ENCODE measurements around the gene EGFLAM.

Gene EGFLAM

DNA sequence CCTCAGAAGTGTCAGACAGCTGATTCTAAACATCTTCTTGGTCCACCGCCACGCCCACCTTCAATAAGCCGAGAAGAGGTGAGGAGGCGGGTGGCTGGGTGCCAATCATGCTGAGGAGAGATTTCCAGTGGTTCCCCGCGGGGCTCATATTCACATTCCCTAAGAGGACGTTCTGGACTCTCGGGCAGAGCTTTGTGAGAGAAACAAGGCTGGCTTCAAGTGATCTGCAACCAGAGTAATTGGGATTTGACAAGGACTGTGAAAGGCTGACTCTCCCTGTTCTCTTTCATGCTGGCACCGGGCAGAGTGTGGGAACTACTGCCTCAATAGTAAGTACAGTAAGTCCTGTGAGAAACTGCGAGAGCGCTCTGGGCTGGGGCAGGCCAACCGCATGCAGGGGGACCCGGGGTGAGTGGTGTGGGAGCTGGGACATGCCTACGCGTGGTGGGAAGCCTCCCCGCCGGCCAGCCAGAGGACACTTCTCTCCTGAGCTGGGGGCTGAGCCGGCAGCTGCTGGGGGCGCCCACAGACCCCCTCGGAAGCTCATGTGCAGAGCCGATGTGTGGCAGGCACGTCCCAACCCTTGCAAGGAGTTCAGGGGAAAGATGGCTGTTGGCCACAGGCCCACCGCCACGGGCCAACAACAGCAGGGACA is 187.1 kb downstream of the EGFLAM start:
- no peak overlapping the region for H3K4me3 ChIP-seq (ENCODE audit: low read length)
- no peaks in the 10 kb centered on the region for H3K36me3 ChIP-seq (ENCODE audit: insufficient read depth, low read depth, low read length)
- H3K4me1 ChIP-seq (ENCODE audit: insufficient read depth, low read length): no peaks in the 10 kb centered on the region
- H3K27me3 ChIP-seq (ENCODE audit: insufficient read depth, low read length): no peaks in the 10 kb centered on the region
- no peaks in the 10 kb centered on the region for H3K9me3 ChIP-seq (ENCODE audit: insufficient read depth, low read depth, low read length)
- no peak overlapping the region for H3K27ac ChIP-seq (ENCODE audit: low read length)
- H3K9ac ChIP-seq (ENCODE audit: low read depth, low read length): no peak overlapping the region

DNA sequence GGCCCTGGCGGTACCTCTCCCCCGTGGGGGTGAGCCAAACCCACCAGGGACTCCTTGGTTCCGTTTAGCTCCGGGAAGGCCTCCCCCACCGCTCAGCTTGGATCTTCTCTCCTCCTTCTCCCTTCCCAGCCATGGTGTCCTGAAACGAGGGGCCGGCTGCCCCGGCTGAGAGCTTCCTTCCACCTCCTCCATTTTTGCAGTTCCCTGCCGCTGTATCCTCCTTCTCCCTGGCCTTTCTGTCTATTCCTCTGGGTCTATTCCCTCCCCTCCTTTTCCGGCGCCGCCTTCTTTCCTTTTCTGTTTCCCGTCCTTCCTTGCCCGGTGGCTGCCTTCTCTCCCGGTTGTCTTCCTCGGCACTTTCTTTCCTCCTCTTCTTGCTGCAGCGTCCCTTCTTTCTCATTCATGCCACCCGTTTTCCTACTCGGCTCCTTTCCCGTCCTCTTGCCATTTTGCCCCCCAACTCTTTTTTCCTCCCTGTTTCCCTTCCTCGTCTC is 187.7 kb downstream of the EGFLAM start:
- no peaks in the 10 kb centered on the region for H3K36me3 ChIP-seq (ENCODE audit: insufficient read depth, low read depth, low read length)
- H3K4me1 ChIP-seq (ENCODE audit: insufficient read depth, low read length): no peaks in the 10 kb centered on the region
- H3K27me3 ChIP-seq (ENCODE audit: insufficient read depth, low read length): no peaks in the 10 kb centered on the region
- no peak overlapping the region for H3K9ac ChIP-seq (ENCODE audit: low read depth, low read length)
- H3K9me3 ChIP-seq (ENCODE audit: insufficient read depth, low read depth, low read length): no peaks in the 10 kb centered on the region
- H3K27ac ChIP-seq (ENCODE audit: low read length): no peak overlapping the region
- no peak overlapping the region for H3K4me3 ChIP-seq (ENCODE audit: low read length)

GRCh38 chr5:38447056-38447455 is 188.7 kb downstream of the EGFLAM start:
- no peaks in the 10 kb centered on the region for H3K4me1 ChIP-seq (ENCODE audit: insufficient read depth, low read length)
- no peak overlapping the region for H3K4me3 ChIP-seq (ENCODE audit: low read length)
- H3K27me3 ChIP-seq (ENCODE audit: insufficient read depth, low read length): no peaks in the 10 kb centered on the region
- no peak overlapping the region for H3K9ac ChIP-seq (ENCODE audit: low read depth, low read length)
- H3K36me3 ChIP-seq (ENCODE audit: insufficient read depth, low read depth, low read length): no peaks in the 10 kb centered on the region
- H3K27ac ChIP-seq (ENCODE audit: low read length): no peak overlapping the region
- H3K9me3 ChIP-seq (ENCODE audit: insufficient read depth, low read depth, low read length): no peaks in the 10 kb centered on the region

- Histone ChIP-seq H3K9me3 (ENCODE audit: insufficient read depth, low read depth, low read length) (no peaks in the 10 kb centered on the region), H3K4me3 (ENCODE audit: low read length) (no peak overlapping the region), H3K27ac (ENCODE audit: low read length) (no peak overlapping the region), H3K36me3 (ENCODE audit: insufficient read depth, low read depth, low read length) (no peaks in the 10 kb centered on the region), H3K9ac (ENCODE audit: low read depth, low read length) (no peak overlapping the region), H3K4me1 (ENCODE audit: insufficient read depth, low read length) (no peaks in the 10 kb centered on the region), H3K27me3 (ENCODE audit: insufficient read depth, low read length) (no peaks in the 10 kb centered on the region)
Observed at GRCh38 chr5:38447786-38448185, 189.4 kb downstream of the EGFLAM start.

DNA sequence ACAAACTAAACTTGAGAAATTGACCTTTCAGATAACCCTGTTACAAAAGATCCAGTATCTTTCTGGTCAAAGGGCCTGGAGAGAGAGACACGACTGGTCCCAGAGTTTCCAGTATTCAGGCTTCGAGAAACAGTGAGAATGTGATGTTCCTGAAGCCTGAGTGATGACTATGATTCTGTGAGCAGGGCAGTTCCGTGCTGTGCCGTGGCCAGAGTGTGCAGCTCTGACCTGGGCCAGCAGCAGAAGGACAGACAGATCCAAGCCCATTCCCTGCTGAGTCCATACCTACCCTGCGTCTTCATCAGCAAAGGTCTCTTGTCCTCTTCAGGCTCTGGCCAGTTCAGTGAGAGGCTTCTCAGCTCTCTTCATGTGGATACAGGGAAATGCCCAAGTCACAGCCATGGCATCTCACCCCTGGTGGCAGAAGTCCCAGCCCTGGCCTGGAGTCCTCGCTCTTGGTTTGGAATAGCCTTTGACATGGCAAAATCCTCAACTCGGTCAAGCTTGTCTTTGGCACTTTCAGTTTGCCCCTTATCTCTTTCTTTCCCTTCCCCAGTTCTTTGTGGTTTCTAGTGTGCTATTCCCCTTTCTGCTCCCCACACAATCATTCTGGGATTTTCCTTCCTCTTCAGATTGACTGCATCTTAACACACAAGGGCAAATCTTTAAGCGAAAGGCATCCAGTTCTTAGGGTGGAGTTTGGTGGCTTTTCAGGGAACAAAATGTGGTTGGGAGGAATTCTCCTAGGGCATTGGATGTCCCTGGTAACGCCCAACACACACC is 190.4 kb downstream of the EGFLAM start:
- Histone ChIP-seq H3K9ac (ENCODE audit: low read depth, low read length) (no peak overlapping the region), H3K9me3 (ENCODE audit: insufficient read depth, low read depth, low read length) (no peaks in the 10 kb centered on the region), H3K36me3 (ENCODE audit: insufficient read depth, low read depth, low read length) (no peaks in the 10 kb centered on the region), H3K4me3 (ENCODE audit: low read length) (no peak overlapping the region), H3K4me1 (ENCODE audit: insufficient read depth, low read length) (no peaks in the 10 kb centered on the region), H3K27me3 (ENCODE audit: insufficient read depth, low read length) (no peaks in the 10 kb centered on the region), H3K27ac (ENCODE audit: low read length) (no peak overlapping the region)

DNA sequence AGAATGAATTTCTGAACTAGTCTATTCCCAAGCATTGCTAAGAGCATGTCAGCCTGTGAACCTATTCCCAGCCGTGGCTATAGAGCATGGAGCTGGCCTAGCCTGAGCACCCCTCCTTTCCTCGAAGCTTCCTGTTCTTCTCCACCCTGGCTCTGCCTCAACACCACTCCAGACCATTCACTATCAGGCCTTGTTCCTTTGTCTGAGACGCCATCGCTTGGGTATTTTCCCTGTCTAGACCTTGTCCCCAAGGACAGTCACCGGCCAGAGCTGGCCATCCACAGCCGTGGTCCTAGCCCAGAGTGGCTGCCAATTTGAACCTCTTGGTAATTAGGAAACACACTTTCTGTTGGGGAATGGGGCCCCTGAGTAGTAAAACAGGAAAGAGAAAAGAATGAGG is 192.3 kb downstream of the EGFLAM start:
- Histone ChIP-seq H3K36me3 (ENCODE audit: insufficient read depth, low read depth, low read length) (no peaks in the 10 kb centered on the region), H3K9ac (ENCODE audit: low read depth, low read length) (no peak overlapping the region), H3K9me3 (ENCODE audit: insufficient read depth, low read depth, low read length) (no peaks in the 10 kb centered on the region), H3K27me3 (ENCODE audit: insufficient read depth, low read length) (no peaks in the 10 kb centered on the region), H3K4me3 (ENCODE audit: low read length) (no peak overlapping the region), H3K4me1 (ENCODE audit: insufficient read depth, low read length) (no peaks in the 10 kb centered on the region), H3K27ac (ENCODE audit: low read length) (no peak overlapping the region)

- Histone ChIP-seq H3K4me1 (ENCODE audit: insufficient read depth, low read length) (no peaks in the 10 kb centered on the region), H3K9ac (ENCODE audit: low read depth, low read length) (no peak overlapping the region), H3K9me3 (ENCODE audit: insufficient read depth, low read depth, low read length) (no peaks in the 10 kb centered on the region), H3K27ac (ENCODE audit: low read length) (no peak overlapping the region), H3K27me3 (ENCODE audit: insufficient read depth, low read length) (no peaks in the 10 kb centered on the region), H3K4me3 (ENCODE audit: low read length) (no peak overlapping the region), H3K36me3 (ENCODE audit: insufficient read depth, low read depth, low read length) (no peaks in the 10 kb centered on the region)
Observed at GRCh38 chr5:38451074-38451725, 192.8 kb downstream of the EGFLAM start.

DNA sequence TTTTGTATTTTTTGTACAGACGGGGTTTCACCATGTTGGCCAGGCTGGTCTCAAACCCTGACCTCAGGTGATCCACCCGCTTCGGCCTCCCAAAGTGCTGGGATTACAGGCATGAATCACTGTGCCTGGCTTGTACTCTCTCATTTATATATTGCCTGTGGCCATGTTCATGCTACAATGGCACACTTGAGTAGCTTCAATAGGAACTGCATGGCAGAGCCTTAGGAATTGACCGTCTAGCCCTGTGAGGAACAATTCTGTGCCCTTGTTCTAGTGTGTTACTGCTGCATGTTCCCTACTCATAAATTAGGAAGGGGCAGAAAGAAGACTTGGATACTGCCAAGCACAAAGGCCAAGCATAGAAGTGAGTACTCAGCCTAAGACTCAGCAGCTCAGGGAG is 193.8 kb downstream of the EGFLAM start:
- no peak overlapping the region for H3K27ac ChIP-seq (ENCODE audit: low read length)
- no peaks in the 10 kb centered on the region for H3K36me3 ChIP-seq (ENCODE audit: insufficient read depth, low read depth, low read length)
- no peak overlapping the region for H3K4me3 ChIP-seq (ENCODE audit: low read length)
- no peak overlapping the region for H3K9ac ChIP-seq (ENCODE audit: low read depth, low read length)
- H3K9me3 ChIP-seq (ENCODE audit: insufficient read depth, low read depth, low read length): no peaks in the 10 kb centered on the region
- no peaks in the 10 kb centered on the region for H3K4me1 ChIP-seq (ENCODE audit: insufficient read depth, low read length)
- no peaks in the 10 kb centered on the region for H3K27me3 ChIP-seq (ENCODE audit: insufficient read depth, low read length)

DNA sequence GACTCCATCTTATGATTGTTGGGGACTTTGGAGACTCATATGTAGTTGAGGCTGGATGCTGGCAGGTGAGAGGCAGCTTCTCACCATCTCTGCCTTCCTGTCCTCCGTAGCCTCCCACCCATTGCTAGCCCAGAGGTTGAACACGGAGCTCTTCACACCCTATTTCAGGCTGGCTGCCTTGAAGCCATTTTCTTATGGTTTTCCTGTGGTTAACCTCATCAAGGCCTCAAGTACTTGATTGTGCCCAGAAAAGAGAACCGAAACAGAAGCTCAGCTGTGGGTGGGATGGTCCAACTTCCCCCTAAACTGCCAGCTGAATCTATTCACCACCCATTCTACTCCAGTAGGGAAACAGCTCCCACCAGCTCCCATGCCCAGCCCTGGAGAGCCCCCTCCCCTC is 195.1 kb downstream of the EGFLAM start:
- H3K4me3 ChIP-seq (ENCODE audit: low read length): no peak overlapping the region

DNA sequence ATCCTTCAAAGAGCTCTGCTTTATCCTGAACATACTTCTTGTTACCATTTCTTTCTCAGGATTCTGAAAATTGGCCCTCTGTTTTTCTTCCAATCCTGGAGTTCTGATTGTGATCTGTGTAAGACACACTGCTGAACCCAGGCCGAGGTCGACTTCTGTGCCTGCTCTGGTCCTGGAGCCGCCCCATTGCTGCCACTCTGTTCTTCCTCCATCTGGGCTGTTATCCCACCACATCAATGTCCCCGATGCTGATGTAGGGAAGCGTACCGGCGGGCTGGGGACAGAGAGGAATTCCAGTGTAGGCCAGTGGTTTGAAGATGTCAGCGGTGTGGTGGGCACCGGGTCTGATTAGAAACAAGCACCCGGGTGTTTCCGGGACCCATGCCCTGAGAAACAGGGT is 195.6 kb downstream of the EGFLAM start:
- no peak overlapping the region for H3K4me3 ChIP-seq (ENCODE audit: low read length)
- no peaks in the 10 kb centered on the region for H3K4me1 ChIP-seq (ENCODE audit: insufficient read depth, low read length)
- H3K36me3 ChIP-seq (ENCODE audit: insufficient read depth, low read depth, low read length): no peaks in the 10 kb centered on the region
- H3K9ac ChIP-seq (ENCODE audit: low read depth, low read length): no peak overlapping the region
- H3K9me3 ChIP-seq (ENCODE audit: insufficient read depth, low read depth, low read length): no peaks in the 10 kb centered on the region
- no peaks in the 10 kb centered on the region for H3K27me3 ChIP-seq (ENCODE audit: insufficient read depth, low read length)
- H3K27ac ChIP-seq (ENCODE audit: low read length): no peak overlapping the region

More for the DNA sequence above, 195.1 kb downstream of the EGFLAM start:
- H3K27me3 ChIP-seq (ENCODE audit: insufficient read depth, low read length): no peaks in the 10 kb centered on the region
- no peaks in the 10 kb centered on the region for H3K9me3 ChIP-seq (ENCODE audit: insufficient read depth, low read depth, low read length)
- H3K4me1 ChIP-seq (ENCODE audit: insufficient read depth, low read length): no peaks in the 10 kb centered on the region
- no peak overlapping the region for H3K27ac ChIP-seq (ENCODE audit: low read length)
- H3K36me3 ChIP-seq (ENCODE audit: insufficient read depth, low read depth, low read length): no peaks in the 10 kb centered on the region
- H3K9ac ChIP-seq (ENCODE audit: low read depth, low read length): no peak overlapping the region

GRCh38 chr5:38455796-38456330 is 197.5 kb downstream of the EGFLAM start:
- Histone ChIP-seq H3K4me3 (ENCODE audit: low read length) (no peak overlapping the region), H3K4me1 (ENCODE audit: insufficient read depth, low read length) (no peaks in the 10 kb centered on the region), H3K9me3 (ENCODE audit: insufficient read depth, low read depth, low read length) (no peaks in the 10 kb centered on the region), H3K27me3 (ENCODE audit: insufficient read depth, low read length) (no peaks in the 10 kb centered on the region), H3K36me3 (ENCODE audit: insufficient read depth, low read depth, low read length) (no peaks in the 10 kb centered on the region), H3K27ac (ENCODE audit: low read length) (no peak overlapping the region), H3K9ac (ENCODE audit: low read depth, low read length) (no peak overlapping the region)
